GM18520 (cell line): ENCODE data around the gene CELA3B.
"Not testable (repeated sequence)": the region's sequence is repeated elsewhere in the genome, so short reads cannot be mapped to it uniquely, and the experiment has no call there.

Experiments
- ATAC-seq: cut with Tn5 transposase; IDR thresholded peaks from one replicate; pipeline ENCODE4 v1.9.1; 2021; ENCODE audit not compliant: unreplicated experiment

Gene CELA3B

GRCh38 chr1:21942959-21943640, 33.7 kb upstream of the CELA3B start:
- not testable (repeated sequence) for ATAC-seq

GRCh38 chr1:21944733-21945073, 32.1 kb upstream of the CELA3B start:
- no peak for ATAC-seq

- ATAC-seq = no peak
These were observed 29.8 kb upstream of the CELA3B start for GRCh38 chr1:21946836-21947587.

GRCh38 chr1:21950734-21951133, 26.1 kb upstream of the CELA3B start:
- ATAC-seq = no peak

- ATAC-seq = no peak
These were observed 25.5 kb upstream of the CELA3B start for GRCh38 chr1:21951226-21951870.

- no peak for ATAC-seq
These were observed 23.9 kb upstream of the CELA3B start for GRCh38 chr1:21952786-21953520.

- no peak for ATAC-seq
These were observed 21.8 kb upstream of the CELA3B start for GRCh38 chr1:21955058-21955457.

GRCh38 chr1:21955501-21956281, 21.1 kb upstream of the CELA3B start:
- no peak for ATAC-seq

GRCh38 chr1:21956720-21957552, 19.9 kb upstream of the CELA3B start:
- no peak for ATAC-seq

GRCh38 chr1:21961337-21961736, 15.5 kb upstream of the CELA3B start:
- ATAC-seq = no peak

- ATAC-seq = no peak
These were observed 15.0 kb upstream of the CELA3B start for GRCh38 chr1:21961799-21962198.

GRCh38 chr1:21963477-21964217, 13.2 kb upstream of the CELA3B start:
- ATAC-seq = no peak

GRCh38 chr1:21966247-21967000, 10.4 kb upstream of the CELA3B start:
- no peak for ATAC-seq

- ATAC-seq = not testable (repeated sequence)
These were observed 9.6 kb upstream of the CELA3B start for GRCh38 chr1:21967216-21967615.

- not testable (repeated sequence) for ATAC-seq
These were observed 7.8 kb upstream of the CELA3B start for GRCh38 chr1:21969066-21969465.

GRCh38 chr1:21970523-21970922, 6.3 kb upstream of the CELA3B start:
- not testable (repeated sequence) for ATAC-seq

GRCh38 chr1:21972973-21973441, 3.8 kb upstream of the CELA3B start:
- not testable (repeated sequence) for ATAC-seq

GRCh38 chr1:21973948-21974347, 2.9 kb upstream of the CELA3B start:
- ATAC-seq = not testable (repeated sequence)
